HepG2 (cell line): ENCODE data around the gene MARF1. TPM values are rescaled to one million over a fixed set of nuclear protein-coding genes. Genes with fewer than 3 reads are reported as not detected.
A peak's percentile ranks its signal among the peaks of the same experiment; 100 is the strongest.

ENCODE experiments used
- ATF7 ChIP-seq, 2 experiments: fragments of 450-650 bp in 1 of 2; sonication (generic) in 1 of 2; formaldehyde crosslinking in 1 of 2; IDR thresholded peaks; 2 replicates each; pipeline versions ENCODE4 v1.4.0 to v1.6.1; 2016 to 2020; ENCODE audit warnings: antibody characterized with exemption in 1 of 2, mild to moderate bottlenecking in 1 of 2, missing genetic modification reagents in 1 of 2
- ATM ChIP-seq: fragments of 450-650 bp; IDR thresholded peaks from 2 replicates; pipeline ENCODE4 v1.7.1; 2017; ENCODE audit warnings: mild to moderate bottlenecking, borderline replicate concordance
- ELF4 ChIP-seq: sonication (generic); formaldehyde crosslinking; IDR thresholded peaks from 2 replicates; pipeline ENCODE4 v1.5.0; 2020; ENCODE audit warnings: missing genetic modification reagents, mild to moderate bottlenecking, moderate library complexity, borderline replicate concordance
- ISL2 ChIP-seq: sonication (generic); formaldehyde crosslinking; IDR thresholded peaks from 2 replicates; pipeline ENCODE4 v1.5.0; 2020; ENCODE audit warnings: missing genetic modification reagents
- KLF6 ChIP-seq: IDR thresholded peaks from 2 replicates; pipeline ENCODE4 v1.8.0; 2016; ENCODE audit warnings: missing biosample characterization, missing genetic modification reagents
- MZF1 ChIP-seq: sonication (generic); formaldehyde crosslinking; IDR thresholded peaks from 2 replicates; pipeline ENCODE4 v1.8.1; 2023; ENCODE audit warnings: mild to moderate bottlenecking, missing genetic modification reagents, borderline replicate concordance
- TEAD2 ChIP-seq: sonication (generic); formaldehyde crosslinking; IDR thresholded peaks from 2 replicates; pipeline ENCODE4 v1.9.0; 2021; ENCODE audit warnings: missing genetic modification reagents
- ZFP37 ChIP-seq: sonication (generic); formaldehyde crosslinking; IDR thresholded peaks from 2 replicates; pipeline ENCODE4 v1.4.0; 2020; ENCODE audit warnings: missing genetic modification reagents, borderline replicate concordance
- ZNF564 ChIP-seq: sonication (generic); formaldehyde crosslinking; IDR thresholded peaks from 2 replicates; pipeline ENCODE4 v1.8.1; 2023; ENCODE audit warnings: mild to moderate bottlenecking, missing genetic modification reagents
- ZNF703 ChIP-seq: sonication (generic); formaldehyde crosslinking; IDR thresholded peaks from 2 replicates; pipeline ENCODE4 v1.5.1; 2020; ENCODE audit warnings: missing genetic modification reagents, mild to moderate bottlenecking, moderate library complexity, borderline replicate concordance
- ZNF850 ChIP-seq: sonication (generic); formaldehyde crosslinking; conservative IDR thresholded peaks from 2 replicates; pipeline ENCODE4 v1.9.0; 2021; ENCODE audit warnings: mild to moderate bottlenecking, missing genetic modification reagents
- polyA plus RNA-seq, 8 experiments: library from polyadenylated mRNA; depleted of rRNA in 3 of 8; stranded (reverse) in 7 of 8; unstranded in 1 of 8; fragments of >200 nt; fragmentation: Illumina TruSeq in 4 of 8; extraction: Trizol in 4 of 8; gene quantifications; 2 replicates each; pipeline versions ENCODE4 v1.2.1 to v1.2.3, GENCODE V29; 2011 to 2016; ENCODE audit warnings: low read depth in 4 of 8, missing spikeins in 1 of 8, mixed read lengths in 1 of 8; ENCODE audit not compliant: insufficient read depth in 1 of 8
- total RNA-seq, 5 experiments: library from RNA; depleted of rRNA; stranded (reverse); fragments of >200 nt; fragmentation: Illumina TruSeq; extraction: Trizol; gene quantifications; 2 replicates each; pipeline ENCODE4 v1.2.3, GENCODE V29; 2016; ENCODE audit warnings: low read depth in 1 of 5
- TF ChIP-seq, protein P1 (sequence below): sonication (generic); formaldehyde crosslinking; IDR thresholded peaks from 2 replicates; pipeline ENCODE4 v1.4.0; 2020; ENCODE audit warnings: missing genetic modification reagents, borderline replicate concordance
- TF ChIP-seq, protein P2 (sequence below): fragments of 450-650 bp; IDR thresholded peaks from 2 replicates; pipeline ENCODE4 v1.6.1; 2017
- TF ChIP-seq, protein P3 (sequence below): sonication (generic); formaldehyde crosslinking; IDR thresholded peaks from 2 replicates; pipeline ENCODE4 v1.4.0; 2020; ENCODE audit warnings: missing genetic modification reagents, borderline replicate concordance
- TF ChIP-seq, protein P4 (sequence below): sonication (generic); formaldehyde crosslinking; IDR thresholded peaks from 2 replicates; pipeline ENCODE4 v1.5.1; 2020; ENCODE audit warnings: mild to moderate bottlenecking, missing genetic modification reagents, borderline replicate concordance

MARF1 gene
- total and polyA plus RNA-seq, 2 of the 13 experiments (the other 11 are each of a cell fraction or from before 2014, with no cell fraction given), result 8.7 to 20.7 TPM

DNA sequence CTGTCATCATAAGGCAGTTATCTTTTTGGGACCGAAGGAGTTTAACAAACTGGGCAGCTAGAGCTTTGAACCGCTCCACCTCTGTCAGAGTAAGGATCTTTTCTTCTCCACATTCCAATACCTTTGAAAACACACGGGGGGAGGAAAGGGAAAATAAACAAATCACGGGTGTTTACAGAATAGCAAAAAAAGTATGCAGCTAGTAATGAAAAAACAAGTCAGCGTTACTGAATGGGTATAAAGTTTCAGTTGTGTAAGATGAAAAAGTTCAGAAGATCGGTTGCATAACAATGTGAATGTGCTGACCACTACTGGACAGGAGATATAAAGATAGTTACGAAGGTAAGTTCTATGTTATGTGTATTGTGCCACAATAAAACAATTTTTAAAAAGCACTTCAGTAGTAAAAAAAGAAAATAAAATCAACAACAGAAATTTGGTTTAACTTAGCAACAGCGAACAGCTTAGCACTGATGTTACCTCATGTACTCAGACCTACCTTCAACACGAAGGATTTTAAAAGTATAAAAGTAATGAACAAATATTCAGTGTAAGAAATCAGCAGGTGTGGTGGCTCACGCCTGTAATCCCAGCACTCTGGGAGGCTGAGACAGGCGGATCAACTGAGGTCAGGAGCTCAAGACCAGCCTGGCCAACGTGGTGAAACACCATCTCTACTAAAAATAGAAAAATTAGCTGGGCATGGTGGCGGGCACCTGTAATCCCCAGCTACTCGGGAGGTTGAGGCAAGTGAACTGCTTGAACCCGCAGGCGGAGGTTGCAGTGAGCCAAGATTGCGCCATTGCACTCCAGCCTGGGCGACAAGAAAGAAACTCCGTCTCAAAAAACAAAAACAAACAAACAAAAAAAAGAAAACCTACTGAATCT is 34.3 kb downstream of the MARF1 start (continued):
- TF ChIP-seq ATF7 (IDR thresholded peaks at IDR 0.05), result peak; percentile 36; the same call in 1 of the 2 replicates
- TF ChIP-seq ATF7 (CRISPR knock-in tag; IDR thresholded peaks at IDR 0.05), result no peak; the same call in 1 of the 2 replicates
- TF ChIP-seq ZFP37 (CRISPR knock-in tag), result no peak
- peak; percentile 62; the same call in 1 of the 2 replicates for TF ChIP-seq ISL2 (CRISPR knock-in tag)
- TF ChIP-seq, protein P1, sequence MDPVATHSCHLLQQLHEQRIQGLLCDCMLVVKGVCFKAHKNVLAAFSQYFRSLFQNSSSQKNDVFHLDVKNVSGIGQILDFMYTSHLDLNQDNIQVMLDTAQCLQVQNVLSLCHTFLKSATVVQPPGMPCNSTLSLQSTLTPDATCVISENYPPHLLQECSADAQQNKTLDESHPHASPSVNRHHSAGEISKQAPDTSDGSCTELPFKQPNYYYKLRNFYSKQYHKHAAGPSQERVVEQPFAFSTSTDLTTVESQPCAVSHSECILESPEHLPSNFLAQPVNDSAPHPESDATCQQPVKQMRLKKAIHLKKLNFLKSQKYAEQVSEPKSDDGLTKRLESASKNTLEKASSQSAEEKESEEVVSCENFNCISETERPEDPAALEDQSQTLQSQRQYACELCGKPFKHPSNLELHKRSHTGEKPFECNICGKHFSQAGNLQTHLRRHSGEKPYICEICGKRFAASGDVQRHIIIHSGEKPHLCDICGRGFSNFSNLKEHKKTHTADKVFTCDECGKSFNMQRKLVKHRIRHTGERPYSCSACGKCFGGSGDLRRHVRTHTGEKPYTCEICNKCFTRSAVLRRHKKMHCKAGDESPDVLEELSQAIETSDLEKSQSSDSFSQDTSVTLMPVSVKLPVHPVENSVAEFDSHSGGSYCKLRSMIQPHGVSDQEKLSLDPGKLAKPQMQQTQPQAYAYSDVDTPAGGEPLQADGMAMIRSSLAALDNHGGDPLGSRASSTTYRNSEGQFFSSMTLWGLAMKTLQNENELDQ, result no peak
- TF ChIP-seq MZF1 (CRISPR knock-in tag), result no peak
- TF ChIP-seq KLF6, result peak; percentile 63; the same call in 1 of the 2 replicates
- TF ChIP-seq, protein P2, sequence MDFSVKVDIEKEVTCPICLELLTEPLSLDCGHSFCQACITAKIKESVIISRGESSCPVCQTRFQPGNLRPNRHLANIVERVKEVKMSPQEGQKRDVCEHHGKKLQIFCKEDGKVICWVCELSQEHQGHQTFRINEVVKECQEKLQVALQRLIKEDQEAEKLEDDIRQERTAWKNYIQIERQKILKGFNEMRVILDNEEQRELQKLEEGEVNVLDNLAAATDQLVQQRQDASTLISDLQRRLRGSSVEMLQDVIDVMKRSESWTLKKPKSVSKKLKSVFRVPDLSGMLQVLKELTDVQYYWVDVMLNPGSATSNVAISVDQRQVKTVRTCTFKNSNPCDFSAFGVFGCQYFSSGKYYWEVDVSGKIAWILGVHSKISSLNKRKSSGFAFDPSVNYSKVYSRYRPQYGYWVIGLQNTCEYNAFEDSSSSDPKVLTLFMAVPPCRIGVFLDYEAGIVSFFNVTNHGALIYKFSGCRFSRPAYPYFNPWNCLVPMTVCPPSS, result no peak
- TF ChIP-seq ELF4, result 0 out of 2 replicates have a peak, but pooled peaks have one; percentile 11
- no peak for TF ChIP-seq ZNF564
- TF ChIP-seq ZNF703 (CRISPR knock-in tag), result no peak
- TF ChIP-seq, protein P3, sequence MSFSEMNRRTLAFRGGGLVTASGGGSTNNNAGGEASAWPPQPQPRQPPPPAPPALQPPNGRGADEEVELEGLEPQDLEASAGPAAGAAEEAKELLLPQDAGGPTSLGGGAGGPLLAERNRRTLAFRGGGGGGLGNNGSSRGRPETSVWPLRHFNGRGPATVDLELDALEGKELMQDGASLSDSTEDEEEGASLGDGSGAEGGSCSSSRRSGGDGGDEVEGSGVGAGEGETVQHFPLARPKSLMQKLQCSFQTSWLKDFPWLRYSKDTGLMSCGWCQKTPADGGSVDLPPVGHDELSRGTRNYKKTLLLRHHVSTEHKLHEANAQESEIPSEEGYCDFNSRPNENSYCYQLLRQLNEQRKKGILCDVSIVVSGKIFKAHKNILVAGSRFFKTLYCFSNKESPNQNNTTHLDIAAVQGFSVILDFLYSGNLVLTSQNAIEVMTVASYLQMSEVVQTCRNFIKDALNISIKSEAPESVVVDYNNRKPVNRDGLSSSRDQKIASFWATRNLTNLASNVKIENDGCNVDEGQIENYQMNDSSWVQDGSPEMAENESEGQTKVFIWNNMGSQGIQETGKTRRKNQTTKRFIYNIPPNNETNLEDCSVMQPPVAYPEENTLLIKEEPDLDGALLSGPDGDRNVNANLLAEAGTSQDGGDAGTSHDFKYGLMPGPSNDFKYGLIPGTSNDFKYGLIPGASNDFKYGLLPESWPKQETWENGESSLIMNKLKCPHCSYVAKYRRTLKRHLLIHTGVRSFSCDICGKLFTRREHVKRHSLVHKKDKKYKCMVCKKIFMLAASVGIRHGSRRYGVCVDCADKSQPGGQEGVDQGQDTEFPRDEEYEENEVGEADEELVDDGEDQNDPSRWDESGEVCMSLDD, result no peak
- TF ChIP-seq ZNF850 (CRISPR knock-in tag), result 0 out of 2 replicates have a peak, but pooled peaks have one; percentile 51
- TF ChIP-seq TEAD2 (CRISPR knock-in tag), result no peak
- TF ChIP-seq, protein P4, sequence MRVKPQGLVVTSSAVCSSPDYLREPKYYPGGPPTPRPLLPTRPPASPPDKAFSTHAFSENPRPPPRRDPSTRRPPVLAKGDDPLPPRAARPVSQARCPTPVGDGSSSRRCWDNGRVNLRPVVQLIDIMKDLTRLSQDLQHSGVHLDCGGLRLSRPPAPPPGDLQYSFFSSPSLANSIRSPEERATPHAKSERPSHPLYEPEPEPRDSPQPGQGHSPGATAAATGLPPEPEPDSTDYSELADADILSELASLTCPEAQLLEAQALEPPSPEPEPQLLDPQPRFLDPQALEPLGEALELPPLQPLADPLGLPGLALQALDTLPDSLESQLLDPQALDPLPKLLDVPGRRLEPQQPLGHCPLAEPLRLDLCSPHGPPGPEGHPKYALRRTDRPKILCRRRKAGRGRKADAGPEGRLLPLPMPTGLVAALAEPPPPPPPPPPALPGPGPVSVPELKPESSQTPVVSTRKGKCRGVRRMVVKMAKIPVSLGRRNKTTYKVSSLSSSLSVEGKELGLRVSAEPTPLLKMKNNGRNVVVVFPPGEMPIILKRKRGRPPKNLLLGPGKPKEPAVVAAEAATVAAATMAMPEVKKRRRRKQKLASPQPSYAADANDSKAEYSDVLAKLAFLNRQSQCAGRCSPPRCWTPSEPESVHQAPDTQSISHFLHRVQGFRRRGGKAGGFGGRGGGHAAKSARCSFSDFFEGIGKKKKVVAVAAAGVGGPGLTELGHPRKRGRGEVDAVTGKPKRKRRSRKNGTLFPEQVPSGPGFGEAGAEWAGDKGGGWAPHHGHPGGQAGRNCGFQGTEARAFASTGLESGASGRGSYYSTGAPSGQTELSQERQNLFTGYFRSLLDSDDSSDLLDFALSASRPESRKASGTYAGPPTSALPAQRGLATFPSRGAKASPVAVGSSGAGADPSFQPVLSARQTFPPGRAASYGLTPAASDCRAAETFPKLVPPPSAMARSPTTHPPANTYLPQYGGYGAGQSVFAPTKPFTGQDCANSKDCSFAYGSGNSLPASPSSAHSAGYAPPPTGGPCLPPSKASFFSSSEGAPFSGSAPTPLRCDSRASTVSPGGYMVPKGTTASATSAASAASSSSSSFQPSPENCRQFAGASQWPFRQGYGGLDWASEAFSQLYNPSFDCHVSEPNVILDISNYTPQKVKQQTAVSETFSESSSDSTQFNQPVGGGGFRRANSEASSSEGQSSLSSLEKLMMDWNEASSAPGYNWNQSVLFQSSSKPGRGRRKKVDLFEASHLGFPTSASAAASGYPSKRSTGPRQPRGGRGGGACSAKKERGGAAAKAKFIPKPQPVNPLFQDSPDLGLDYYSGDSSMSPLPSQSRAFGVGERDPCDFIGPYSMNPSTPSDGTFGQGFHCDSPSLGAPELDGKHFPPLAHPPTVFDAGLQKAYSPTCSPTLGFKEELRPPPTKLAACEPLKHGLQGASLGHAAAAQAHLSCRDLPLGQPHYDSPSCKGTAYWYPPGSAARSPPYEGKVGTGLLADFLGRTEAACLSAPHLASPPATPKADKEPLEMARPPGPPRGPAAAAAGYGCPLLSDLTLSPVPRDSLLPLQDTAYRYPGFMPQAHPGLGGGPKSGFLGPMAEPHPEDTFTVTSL (CRISPR knock-in tag), result peak; percentile 94; the same call in 1 of the 2 replicates
- TF ChIP-seq ATM, result peak; percentile 99
